HPDE6-E6E7 (cell line): ENCODE results near the gene ZNF354B.
"Not testable (repeated sequence)": the region's sequence is repeated elsewhere in the genome, so short reads cannot be mapped to it uniquely, and the experiment has no call there.

ENCODE experiments used
- DNase-seq: peaks from one replicate; pipeline ENCODE4 v3.0.0; 2011; ENCODE audit warnings: missing footprints; ENCODE audit errors: extremely low spot score

Gene ZNF354B

GRCh38 chr5:178859625-178860521 is at the start of gene ZNF354B:
Gene ZNF354B, plus strand, starts transcription at chr5:178859953. Its CDS starts 1,095 bp downstream, at chr5:178861048.
- DNase-seq, result peak; percentile 89

GRCh38 chr5:178817506-178817905 is 42.2 kb upstream of the ZNF354B start:
- no peak for DNase-seq

- DNase-seq, result no peak
Observed at GRCh38 chr5:178818094-178818493, 41.7 kb upstream of the ZNF354B start.

GRCh38 chr5:178820001-178820400 is 39.8 kb upstream of the ZNF354B start:
- DNase-seq, result no peak

GRCh38 chr5:178825444-178825843 is 34.3 kb upstream of the ZNF354B start:
- DNase-seq, result no peak

- DNase-seq, result peak; percentile 93
Observed at GRCh38 chr5:178826216-178826615, 33.5 kb upstream of the ZNF354B start.

GRCh38 chr5:178827636-178828035 is 32.1 kb upstream of the ZNF354B start:
- no peak for DNase-seq

- no peak for DNase-seq
Observed at GRCh38 chr5:178831049-178831448, 28.7 kb upstream of the ZNF354B start.

GRCh38 chr5:178832618-178833201 is 27.0 kb upstream of the ZNF354B start:
- no peak for DNase-seq

- DNase-seq, result no peak
Observed at GRCh38 chr5:178836628-178837027, 23.1 kb upstream of the ZNF354B start.

- DNase-seq, result not testable (repeated sequence)
Observed at GRCh38 chr5:178838695-178839318, 20.9 kb upstream of the ZNF354B start.

GRCh38 chr5:178839319-178839704 is 20.4 kb upstream of the ZNF354B start:
- peak; percentile 36 for DNase-seq

GRCh38 chr5:178840399-178840798 is 19.4 kb upstream of the ZNF354B start:
- not testable (repeated sequence) for DNase-seq

- DNase-seq, result no peak
Observed at GRCh38 chr5:178849316-178849715, 10.4 kb upstream of the ZNF354B start.

- DNase-seq, result no peak
Observed at GRCh38 chr5:178851951-178852350, 7.8 kb upstream of the ZNF354B start.

GRCh38 chr5:178854284-178854683 is 5.5 kb upstream of the ZNF354B start:
- DNase-seq, result no peak

GRCh38 chr5:178860615-178861014 is 862 bp downstream of the ZNF354B start:
- DNase-seq, result not testable (repeated sequence)

- DNase-seq, result no peak
Observed at GRCh38 chr5:178861627-178862026, 1.9 kb downstream of the ZNF354B start.

GRCh38 chr5:178866946-178867345 is 7.2 kb downstream of the ZNF354B start:
- no peak for DNase-seq

GRCh38 chr5:178869577-178869976 is 9.8 kb downstream of the ZNF354B start:
- DNase-seq, result no peak

GRCh38 chr5:178870411-178870810 is 10.7 kb downstream of the ZNF354B start:
- no peak for DNase-seq

- no peak for DNase-seq
Observed at GRCh38 chr5:178872302-178872701, 12.5 kb downstream of the ZNF354B start.
